PC-3 (cell line): ENCODE measurements around the gene SELL.

Experiments
- EZH2 ChIP-seq: fragments of 300-600 bp; sonication (generic); IDR thresholded peaks from one replicate; pipeline ENCODE4 v1.6.1; 2017; ENCODE audit warnings: antibody characterized with exemption, mild to moderate bottlenecking, low read length; ENCODE audit not compliant: unreplicated experiment
- TF ChIP-seq, protein P1 (sequence below): fragments of 300-600 bp; sonication (generic); conservative IDR thresholded peaks from 2 replicates; pipeline ENCODE4 v1.5.1; 2017; ENCODE audit warnings: antibody characterized with exemption, low read depth, mild to moderate bottlenecking, low read length

DNA sequence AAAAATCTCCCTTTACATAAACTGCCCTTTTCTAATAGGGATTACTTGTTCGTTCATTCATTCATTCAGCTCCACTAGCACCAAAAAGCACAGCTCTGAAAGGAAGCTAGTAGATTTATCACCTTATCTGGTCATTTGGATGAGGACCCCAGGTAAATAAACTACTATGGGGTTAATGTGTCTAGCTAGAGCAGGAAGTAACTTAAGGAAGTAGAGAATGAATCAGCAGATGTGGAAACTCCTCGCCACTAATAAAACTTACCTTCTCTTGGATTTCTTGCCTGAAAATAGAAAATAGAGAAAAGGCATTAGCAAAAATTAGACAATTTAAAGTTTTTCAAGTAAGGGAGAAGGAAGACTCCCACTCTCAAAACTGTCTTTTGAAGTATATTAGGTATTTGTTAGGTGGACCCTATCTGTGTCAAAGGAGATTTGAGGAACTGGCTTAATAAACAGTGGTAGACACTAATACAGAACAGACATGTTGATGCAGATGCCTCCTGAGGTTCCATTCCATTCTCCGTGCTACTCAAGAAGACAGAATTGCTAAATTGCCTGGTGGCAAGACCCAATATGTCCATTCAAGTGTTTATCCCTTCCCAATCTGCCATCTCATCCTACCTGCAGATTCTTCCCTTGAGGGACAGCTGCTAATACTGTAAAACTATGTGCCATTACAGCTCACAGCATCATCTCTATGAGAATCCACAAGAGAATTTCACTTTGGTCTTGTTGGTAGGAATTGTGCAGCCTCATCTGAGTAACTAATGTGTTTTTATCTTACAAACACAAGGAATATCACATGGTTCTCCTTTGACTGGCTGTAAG is 14.9 kb downstream of the SELL start:
- TF ChIP-seq, protein P1, sequence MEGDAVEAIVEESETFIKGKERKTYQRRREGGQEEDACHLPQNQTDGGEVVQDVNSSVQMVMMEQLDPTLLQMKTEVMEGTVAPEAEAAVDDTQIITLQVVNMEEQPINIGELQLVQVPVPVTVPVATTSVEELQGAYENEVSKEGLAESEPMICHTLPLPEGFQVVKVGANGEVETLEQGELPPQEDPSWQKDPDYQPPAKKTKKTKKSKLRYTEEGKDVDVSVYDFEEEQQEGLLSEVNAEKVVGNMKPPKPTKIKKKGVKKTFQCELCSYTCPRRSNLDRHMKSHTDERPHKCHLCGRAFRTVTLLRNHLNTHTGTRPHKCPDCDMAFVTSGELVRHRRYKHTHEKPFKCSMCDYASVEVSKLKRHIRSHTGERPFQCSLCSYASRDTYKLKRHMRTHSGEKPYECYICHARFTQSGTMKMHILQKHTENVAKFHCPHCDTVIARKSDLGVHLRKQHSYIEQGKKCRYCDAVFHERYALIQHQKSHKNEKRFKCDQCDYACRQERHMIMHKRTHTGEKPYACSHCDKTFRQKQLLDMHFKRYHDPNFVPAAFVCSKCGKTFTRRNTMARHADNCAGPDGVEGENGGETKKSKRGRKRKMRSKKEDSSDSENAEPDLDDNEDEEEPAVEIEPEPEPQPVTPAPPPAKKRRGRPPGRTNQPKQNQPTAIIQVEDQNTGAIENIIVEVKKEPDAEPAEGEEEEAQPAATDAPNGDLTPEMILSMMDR = no peak
- no peak for TF ChIP-seq EZH2
